Measurements from ENCODE around the gene XRN1. TPM values are rescaled to one million over a fixed set of nuclear protein-coding genes. Genes with fewer than 3 reads are reported as not detected.

The XRN1 gene
- total and polyA plus RNA-seq, 10 of the 15 experiments (the other 5 are each of a cell fraction or from before 2014, with no cell fraction given) = 1.7 to 38.8 (median 15.5) TPM

DNA sequence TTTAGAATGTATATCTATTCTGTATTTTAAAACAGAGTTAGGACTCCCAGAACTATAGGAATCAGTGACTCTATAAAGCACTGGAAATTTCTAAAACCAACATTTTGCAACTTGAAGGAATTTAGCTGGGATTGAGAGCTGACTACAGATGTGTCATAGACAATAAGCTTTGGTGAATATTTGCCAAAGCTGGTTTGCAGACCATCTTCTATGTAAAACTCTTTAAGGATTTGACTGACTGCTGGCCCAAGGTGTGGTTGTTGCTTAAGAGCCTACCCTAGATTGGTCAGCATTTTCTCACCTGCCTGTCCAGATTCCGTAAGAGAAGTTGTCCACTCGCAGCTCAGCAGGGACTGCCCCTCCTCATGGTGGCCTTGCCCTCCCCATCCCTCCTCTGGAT is 149.2 kb downstream of the XRN1 start:
- Histone ChIP-seq H3K4me3 (no peak overlapping the region), H3K79me2 (ENCODE audit: control insufficient read depth, insufficient read depth, low read length) (no peaks in the 10 kb centered on the region), H3K4me1 (ENCODE audit: control insufficient read depth, insufficient read depth, low read length) (no peaks in the 10 kb centered on the region), H3K27me3 (replicated peaks in 1 of 2; ENCODE audit: control insufficient read depth in 2 of 2, insufficient read depth in 2 of 2, low read length in 1 of 2) (no peaks in the 10 kb centered on the region), H3K27ac (ENCODE audit: control insufficient read depth, insufficient read depth) (no peak overlapping the region), H3K4me2 (ENCODE audit: control insufficient read depth, insufficient read depth) (no peak overlapping the region), H3K9ac (ENCODE audit: control insufficient read depth, insufficient read depth, low read length) (no peak overlapping the region), H3K36me3 (ENCODE audit: control insufficient read depth in 2 of 2, insufficient read depth in 2 of 2, low read length in 1 of 2) (no peaks in the 10 kb centered on the region), H3K9me3 (replicated peaks; ENCODE audit: control insufficient read depth, insufficient read depth, low read length) (no peaks in the 10 kb centered on the region; the same call in 2 of the 3 replicates), H2AFZ (ENCODE audit: control insufficient read depth, low read depth, low read length) (no peak overlapping the region), H4K20me1 (ENCODE audit: control insufficient read depth, insufficient read depth) (no peaks in the 10 kb centered on the region)
- DNase-seq (ENCODE audit: low read depth, low spot score) = no peak
- no TSS peak for BruUV-seq (replicated peaks)
- no peak for ATAC-seq
- FAIRE-seq = no peak
- SMC1A ChIA-PET (ENCODE audit: uncharacterized antibody, unreplicated experiment) = no interaction called here
- WGBS (ENCODE audit: insufficient coverage, insufficient replicate concordance, low lambda C conversion rate, missing lambda C conversion rate) = 96% methylated on average over 2 of the region's 2 CpGs
- CTCF ChIA-PET = no interaction called here
- POLR2A ChIA-PET = no interaction called here
- RAD21 ChIA-PET (ENCODE audit: unreplicated experiment) = no interaction called here
- in situ Hi-C loops (cut with MboI) (no loop called here), intact Hi-C loops (cut with micrococcal nuclease; ENCODE audit: unreplicated experiment) (no loop called here)
- TF ChIP-seq, protein P1, sequence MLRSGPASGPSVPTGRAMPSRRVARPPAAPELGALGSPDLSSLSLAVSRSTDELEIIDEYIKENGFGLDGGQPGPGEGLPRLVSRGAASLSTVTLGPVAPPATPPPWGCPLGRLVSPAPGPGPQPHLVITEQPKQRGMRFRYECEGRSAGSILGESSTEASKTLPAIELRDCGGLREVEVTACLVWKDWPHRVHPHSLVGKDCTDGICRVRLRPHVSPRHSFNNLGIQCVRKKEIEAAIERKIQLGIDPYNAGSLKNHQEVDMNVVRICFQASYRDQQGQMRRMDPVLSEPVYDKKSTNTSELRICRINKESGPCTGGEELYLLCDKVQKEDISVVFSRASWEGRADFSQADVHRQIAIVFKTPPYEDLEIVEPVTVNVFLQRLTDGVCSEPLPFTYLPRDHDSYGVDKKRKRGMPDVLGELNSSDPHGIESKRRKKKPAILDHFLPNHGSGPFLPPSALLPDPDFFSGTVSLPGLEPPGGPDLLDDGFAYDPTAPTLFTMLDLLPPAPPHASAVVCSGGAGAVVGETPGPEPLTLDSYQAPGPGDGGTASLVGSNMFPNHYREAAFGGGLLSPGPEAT (IDR thresholded peaks at IDR 0.05; ENCODE audit: low read depth) = no peak
- TF ChIP-seq NRF1 (conservative IDR thresholded peaks at IDR 0.05; ENCODE audit: low read depth, low read length) = no peak
- TF ChIP-seq NFXL1 (IDR thresholded peaks at IDR 0.05; ENCODE audit: borderline replicate concordance) = no peak
- no peak for TF ChIP-seq CREM (IDR thresholded peaks at IDR 0.05; ENCODE audit: low read depth)
- TF ChIP-seq FOXK2 (IDR thresholded peaks at IDR 0.05) = no peak
- no peak for TF ChIP-seq CREB1 (IDR thresholded peaks at IDR 0.05; ENCODE audit: low read depth)
- no peak for TF ChIP-seq EP300 (IDR thresholded peaks at IDR 0.05; ENCODE audit: borderline replicate concordance in 1 of 2, control insufficient read depth in 1 of 2, low read depth in 2 of 2, low read length in 2 of 2)
- TF ChIP-seq, protein P2, sequence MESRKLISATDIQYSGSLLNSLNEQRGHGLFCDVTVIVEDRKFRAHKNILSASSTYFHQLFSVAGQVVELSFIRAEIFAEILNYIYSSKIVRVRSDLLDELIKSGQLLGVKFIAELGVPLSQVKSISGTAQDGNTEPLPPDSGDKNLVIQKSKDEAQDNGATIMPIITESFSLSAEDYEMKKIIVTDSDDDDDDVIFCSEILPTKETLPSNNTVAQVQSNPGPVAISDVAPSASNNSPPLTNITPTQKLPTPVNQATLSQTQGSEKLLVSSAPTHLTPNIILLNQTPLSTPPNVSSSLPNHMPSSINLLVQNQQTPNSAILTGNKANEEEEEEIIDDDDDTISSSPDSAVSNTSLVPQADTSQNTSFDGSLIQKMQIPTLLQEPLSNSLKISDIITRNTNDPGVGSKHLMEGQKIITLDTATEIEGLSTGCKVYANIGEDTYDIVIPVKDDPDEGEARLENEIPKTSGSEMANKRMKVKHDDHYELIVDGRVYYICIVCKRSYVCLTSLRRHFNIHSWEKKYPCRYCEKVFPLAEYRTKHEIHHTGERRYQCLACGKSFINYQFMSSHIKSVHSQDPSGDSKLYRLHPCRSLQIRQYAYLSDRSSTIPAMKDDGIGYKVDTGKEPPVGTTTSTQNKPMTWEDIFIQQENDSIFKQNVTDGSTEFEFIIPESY (IDR thresholded peaks at IDR 0.05) = no peak
- TF ChIP-seq, protein P3, sequence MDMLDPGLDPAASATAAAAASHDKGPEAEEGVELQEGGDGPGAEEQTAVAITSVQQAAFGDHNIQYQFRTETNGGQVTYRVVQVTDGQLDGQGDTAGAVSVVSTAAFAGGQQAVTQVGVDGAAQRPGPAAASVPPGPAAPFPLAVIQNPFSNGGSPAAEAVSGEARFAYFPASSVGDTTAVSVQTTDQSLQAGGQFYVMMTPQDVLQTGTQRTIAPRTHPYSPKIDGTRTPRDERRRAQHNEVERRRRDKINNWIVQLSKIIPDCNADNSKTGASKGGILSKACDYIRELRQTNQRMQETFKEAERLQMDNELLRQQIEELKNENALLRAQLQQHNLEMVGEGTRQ (IDR thresholded peaks at IDR 0.05; ENCODE audit: borderline replicate concordance, low read depth, low read length) = no peak
- no peak for TF ChIP-seq CHD2 (IDR thresholded peaks at IDR 0.05; ENCODE audit: borderline replicate concordance, low read depth, low read length)
- no peak for TF ChIP-seq ZSCAN29 (IDR thresholded peaks at IDR 0.05)
- TF ChIP-seq ATF7 (IDR thresholded peaks at IDR 0.05; ENCODE audit: low read depth) = no peak
- no peak for TF ChIP-seq POU2F2 (IDR thresholded peaks at IDR 0.05; ENCODE audit: borderline replicate concordance, low read depth, low read length)
- TF ChIP-seq, protein P4, sequence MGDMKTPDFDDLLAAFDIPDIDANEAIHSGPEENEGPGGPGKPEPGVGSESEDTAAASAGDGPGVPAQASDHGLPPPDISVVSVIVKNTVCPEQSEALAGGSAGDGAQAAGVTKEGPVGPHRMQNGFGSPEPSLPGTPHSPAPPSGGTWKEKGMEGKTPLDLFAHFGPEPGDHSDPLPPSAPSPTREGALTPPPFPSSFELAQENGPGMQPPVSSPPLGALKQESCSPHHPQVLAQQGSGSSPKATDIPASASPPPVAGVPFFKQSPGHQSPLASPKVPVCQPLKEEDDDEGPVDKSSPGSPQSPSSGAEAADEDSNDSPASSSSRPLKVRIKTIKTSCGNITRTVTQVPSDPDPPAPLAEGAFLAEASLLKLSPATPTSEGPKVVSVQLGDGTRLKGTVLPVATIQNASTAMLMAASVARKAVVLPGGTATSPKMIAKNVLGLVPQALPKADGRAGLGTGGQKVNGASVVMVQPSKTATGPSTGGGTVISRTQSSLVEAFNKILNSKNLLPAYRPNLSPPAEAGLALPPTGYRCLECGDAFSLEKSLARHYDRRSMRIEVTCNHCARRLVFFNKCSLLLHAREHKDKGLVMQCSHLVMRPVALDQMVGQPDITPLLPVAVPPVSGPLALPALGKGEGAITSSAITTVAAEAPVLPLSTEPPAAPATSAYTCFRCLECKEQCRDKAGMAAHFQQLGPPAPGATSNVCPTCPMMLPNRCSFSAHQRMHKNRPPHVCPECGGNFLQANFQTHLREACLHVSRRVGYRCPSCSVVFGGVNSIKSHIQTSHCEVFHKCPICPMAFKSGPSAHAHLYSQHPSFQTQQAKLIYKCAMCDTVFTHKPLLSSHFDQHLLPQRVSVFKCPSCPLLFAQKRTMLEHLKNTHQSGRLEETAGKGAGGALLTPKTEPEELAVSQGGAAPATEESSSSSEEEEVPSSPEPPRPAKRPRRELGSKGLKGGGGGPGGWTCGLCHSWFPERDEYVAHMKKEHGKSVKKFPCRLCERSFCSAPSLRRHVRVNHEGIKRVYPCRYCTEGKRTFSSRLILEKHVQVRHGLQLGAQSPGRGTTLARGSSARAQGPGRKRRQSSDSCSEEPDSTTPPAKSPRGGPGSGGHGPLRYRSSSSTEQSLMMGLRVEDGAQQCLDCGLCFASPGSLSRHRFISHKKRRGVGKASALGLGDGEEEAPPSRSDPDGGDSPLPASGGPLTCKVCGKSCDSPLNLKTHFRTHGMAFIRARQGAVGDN (IDR thresholded peaks at IDR 0.05) = no peak
- no peak for TF ChIP-seq FOXM1 (IDR thresholded peaks at IDR 0.05; ENCODE audit: low read depth, low read length)
- no peak for TF ChIP-seq STAT1 (conservative IDR thresholded peaks at IDR 0.05)
